HepG2 (cell line): ENCODE data around the gene SRSF4. TPM values are rescaled to one million over a fixed set of nuclear protein-coding genes. Genes with fewer than 3 reads are reported as not detected.

Experiments used
- ATAC-seq: fragments of 200-7000 bp; cut with Tn5 transposase; 3 replicates; pipeline ENCODE4 v1.9.1; 2020; ENCODE audit warnings: mild to moderate bottlenecking, moderate library complexity
- BruUV-seq: library from RNA; stranded (reverse); fragments of 400-500 nt; replicated peaks from 2 replicates; lab custom pipeline; 2021; lab: Mats Ljungman, UMichigan
- CTCF ChIA-PET: fragments of 300-600 bp; formaldehyde crosslinking; extraction: SDS; loops from one replicate; lab custom pipeline; 2021; ENCODE audit warnings: low total read pairs, inconsistent platforms, low intra/inter-chr PET ratio; lab: Yijun Ruan, JAX
- POLR2A ChIA-PET: fragments of 350-600 bp; sonication (Branson Sonifier 250); formaldehyde crosslinking; loops from one replicate; lab custom pipeline; 2020; ENCODE audit warnings: antibody characterized with exemption, inconsistent platforms; lab: Yijun Ruan, JAX
- DNase-seq: peaks from one replicate; pipeline ENCODE4 v3.0.0-alpha.2; 2015; ENCODE audit warnings: low spot score
- FAIRE-seq: peaks from 3 replicates; lab custom pipeline; 2011; peaks lifted over from hg19 to GRCh38; lab: Jason Lieb, UNC
- H2AFZ ChIP-seq: one replicate; pipeline ENCODE4 v1.6.1; 2011; ENCODE audit warnings: low read length, inconsistent platforms
- H3K27ac ChIP-seq: fragments of 300-600 bp; 3 replicates; pipeline ENCODE4 v1.8.0; 2011; ENCODE audit warnings: mixed run types, mild to moderate bottlenecking, mixed read lengths, low read length, inconsistent platforms; ENCODE audit not compliant: insufficient read depth; ENCODE audit errors: extremely low read length
- H3K27me3 ChIP-seq, 2 experiments: fragments of 200-600 bp in 1 of 2; 2 replicates in 1 of 2; 3 replicates in 1 of 2; pipeline versions ENCODE4 v1.6.0 to v1.8.0; 2011; ENCODE audit warnings: low read length in 2 of 2, mild to moderate bottlenecking in 2 of 2, moderate library complexity in 2 of 2, inconsistent platforms in 1 of 2; ENCODE audit not compliant: insufficient read depth in 2 of 2, control insufficient read depth in 1 of 2
- H3K36me3 ChIP-seq, 2 experiments: fragments of 200-600 bp in 1 of 2; replicated peaks in 1 of 2; 2 replicates in 1 of 2; 3 replicates in 1 of 2; pipeline versions ENCODE4 v1.5.1 to v1.8.0; 2011; ENCODE audit warnings: low read length in 2 of 2, inconsistent platforms in 1 of 2; ENCODE audit not compliant: insufficient read depth in 2 of 2, control insufficient read depth in 1 of 2
- H3K4me1 ChIP-seq: 2 replicates; pipeline ENCODE4 v1.5.1; 2012; ENCODE audit warnings: low read length, inconsistent platforms; ENCODE audit not compliant: insufficient read depth
- H3K4me2 ChIP-seq: 2 replicates; pipeline ENCODE4 v1.6.0; 2011; ENCODE audit warnings: low read depth, low read length, inconsistent platforms
- H3K4me3 ChIP-seq, 3 experiments: fragments of 200-600 bp in 1 of 3; sonication (generic), shearing (Covaris generic) in 1 of 3; replicated peaks in 1 of 3; 2 replicates each; pipeline ENCODE4 v1.5.1; 2011 to 2016; ENCODE audit warnings: low read length in 3 of 3, inconsistent platforms in 2 of 3, low read depth in 2 of 3, mild to moderate bottlenecking in 2 of 3, control low read depth in 1 of 3, mixed read lengths in 1 of 3; ENCODE audit not compliant: insufficient read depth in 1 of 3
- H3K79me2 ChIP-seq: one replicate; pipeline ENCODE4 v1.6.1; 2011; ENCODE audit warnings: low read length, inconsistent platforms; ENCODE audit not compliant: insufficient read depth
- H3K9ac ChIP-seq: 2 replicates; pipeline ENCODE4 v1.6.0; 2011; ENCODE audit warnings: mild to moderate bottlenecking, low read depth, low read length, inconsistent platforms; ENCODE audit not compliant: insufficient read depth
- H3K9me3 ChIP-seq: 2 replicates; pipeline ENCODE4 v1.5.1; 2012; ENCODE audit warnings: mild to moderate bottlenecking, low read length
- H4K20me1 ChIP-seq: 2 replicates; pipeline ENCODE4 v1.6.0; 2011; ENCODE audit warnings: inconsistent platforms, mild to moderate bottlenecking, low read length, moderate library complexity; ENCODE audit not compliant: insufficient read depth
- ASH2L ChIP-seq: fragments of 300-600, 200-600 bp; sonication (generic); IDR thresholded peaks from 2 replicates; pipeline ENCODE4 v1.7.0; 2017; ENCODE audit warnings: low read depth, mild to moderate bottlenecking, moderate library complexity, mixed read lengths, low read length; ENCODE audit not compliant: insufficient read length
- BCL6 ChIP-seq: IDR thresholded peaks from 2 replicates; pipeline ENCODE4 v1.6.1; 2016; ENCODE audit warnings: missing genetic modification reagents, missing compliant biosample characterization
- FOSL2 ChIP-seq: sonication (generic); formaldehyde crosslinking; IDR thresholded peaks from 2 replicates; pipeline ENCODE4 v1.4.0; 2020; ENCODE audit warnings: missing genetic modification reagents
- FOXA1 ChIP-seq, 2 experiments: fragments of 450-650 bp in 1 of 2; sonication (generic) in 1 of 2; formaldehyde crosslinking in 1 of 2; IDR thresholded peaks; 2 replicates each; pipeline versions ENCODE4 v1.4.0 to v1.6.1; 2016 to 2020; ENCODE audit warnings: missing genetic modification reagents in 1 of 2
- FOXM1 ChIP-seq: sonication (generic); formaldehyde crosslinking; IDR thresholded peaks from 2 replicates; pipeline ENCODE4 v1.5.0; 2020; ENCODE audit warnings: missing genetic modification reagents
- HNF4A ChIP-seq: sonication (generic); formaldehyde crosslinking; IDR thresholded peaks from 2 replicates; pipeline ENCODE4 v1.4.0; 2020; ENCODE audit warnings: missing genetic modification reagents
- KMT2A ChIP-seq: sonication (generic); formaldehyde crosslinking; IDR thresholded peaks from 2 replicates; pipeline ENCODE4 v1.4.0; 2020; ENCODE audit warnings: missing genetic modification reagents
- RORA ChIP-seq: sonication (generic); formaldehyde crosslinking; IDR thresholded peaks from 2 replicates; pipeline ENCODE4 v1.5.0; 2020; ENCODE audit warnings: mild to moderate bottlenecking, missing genetic modification reagents, moderate library complexity
- SRSF1 ChIP-seq: fragments of 200-400 bp; formaldehyde crosslinking; optimal IDR thresholded peaks from 2 replicates; pipeline ENCODE3; 2017; ENCODE audit warnings: mild to moderate bottlenecking, low read depth, low read length, moderate library complexity
- ZNF431 ChIP-seq: sonication (generic); formaldehyde crosslinking; IDR thresholded peaks from 2 replicates; pipeline ENCODE4 v1.9.0; 2022; ENCODE audit warnings: missing genetic modification reagents, low read depth, mild to moderate bottlenecking, borderline replicate concordance
- ZNF773 ChIP-seq: sonication (generic); formaldehyde crosslinking; IDR thresholded peaks from 2 replicates; pipeline ENCODE4 v1.4.0; 2020; ENCODE audit warnings: missing genetic modification reagents, borderline replicate concordance
- WGBS: methylation state at CpG from one replicate; pipeline ENCODE4 v1.1.6; 2017; ENCODE audit warnings: low lambda C conversion rate; 5-methylcytosine and 5-hydroxymethylcytosine counted together
- in situ Hi-C: cut with HindIII; loops from 2 replicates; pipeline ENCODE4 v1.10.0; 2017; ENCODE audit warnings: low pct_unique_long_range_greater_than_20kb; ENCODE audit not compliant: extremely low pct_ligation_motif_present
- intact Hi-C: fragments of 100-400 bp; cut with micrococcal nuclease; formaldehyde crosslinking; loops from one replicate; pipeline ENCODE4 v1.10.0; 2022; ENCODE audit not compliant: unreplicated experiment
- polyA plus RNA-seq, 8 experiments: library from polyadenylated mRNA; depleted of rRNA in 3 of 8; stranded (reverse) in 7 of 8; unstranded in 1 of 8; fragments of >200 nt; fragmentation: Illumina TruSeq in 4 of 8; extraction: Trizol in 4 of 8; gene quantifications; 2 replicates each; pipeline versions ENCODE4 v1.2.1 to v1.2.3, GENCODE V29; 2011 to 2016; ENCODE audit warnings: low read depth in 4 of 8, missing spikeins in 1 of 8, mixed read lengths in 1 of 8; ENCODE audit not compliant: insufficient read depth in 1 of 8
- total RNA-seq, 5 experiments: library from RNA; depleted of rRNA; stranded (reverse); fragments of >200 nt; fragmentation: Illumina TruSeq; extraction: Trizol; gene quantifications; 2 replicates each; pipeline ENCODE4 v1.2.3, GENCODE V29; 2016; ENCODE audit warnings: low read depth in 1 of 5
- TF ChIP-seq, protein P1 (sequence below): sonication (generic); formaldehyde crosslinking; IDR thresholded peaks from 2 replicates; pipeline ENCODE4 v1.4.0; 2020; ENCODE audit warnings: missing genetic modification reagents
- TF ChIP-seq, protein P2 (sequence below): IDR thresholded peaks from 2 replicates; pipeline ENCODE4 v1.6.1; 2012; ENCODE audit warnings: low read depth, low read length, improper control_type of control experiment
- TF ChIP-seq, protein P3 (sequence below): IDR thresholded peaks from 2 replicates; pipeline ENCODE4 v1.6.1; 2016; ENCODE audit warnings: low read depth
- TF ChIP-seq, protein P4 (sequence below): sonication (generic); formaldehyde crosslinking; IDR thresholded peaks from 2 replicates; pipeline ENCODE4 v1.8.0; 2022; ENCODE audit warnings: missing genetic modification reagents, mild to moderate bottlenecking, inconsistent platforms, borderline replicate concordance

The SRSF4 gene
- total and polyA plus RNA-seq, 2 of the 13 experiments (the other 11 are each of a cell fraction or from before 2014, with no cell fraction given): 37.7 to 50.9 TPM

DNA sequence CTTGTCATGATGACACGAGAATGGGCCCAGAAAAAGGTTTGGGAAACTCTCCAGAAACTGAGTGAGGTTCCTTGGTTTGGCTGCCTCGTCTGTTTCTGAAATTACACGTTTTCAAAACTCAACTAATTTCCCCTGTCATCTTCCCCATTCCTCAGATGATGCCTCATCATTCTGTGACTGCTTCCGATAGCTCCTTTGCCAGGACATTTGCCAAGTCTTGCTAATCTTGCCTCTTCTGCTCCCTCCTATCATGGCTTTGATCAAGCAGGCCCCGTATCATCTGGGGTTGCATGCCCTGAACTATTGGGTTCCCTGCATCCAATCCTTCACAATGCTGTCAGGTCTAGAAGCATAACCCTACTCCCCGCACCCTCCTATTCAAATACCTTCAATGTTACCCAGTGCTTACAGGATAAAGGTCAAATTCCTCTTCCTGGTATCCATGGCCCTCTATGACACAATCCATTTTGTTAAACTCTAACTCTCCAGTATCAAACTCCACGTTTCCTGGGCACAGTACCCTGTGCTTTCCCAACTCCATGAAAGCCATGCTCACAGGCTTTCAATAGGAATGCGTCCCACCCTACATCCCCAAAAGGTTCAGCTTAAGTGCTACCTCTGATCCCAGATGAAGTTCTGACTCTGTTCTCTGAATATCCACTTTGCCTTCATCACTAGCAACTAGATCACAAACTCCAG lies 35.8 kb downstream of the SRSF4 start:
- peak; percentile 96 for ATAC-seq
- H2AFZ ChIP-seq: no peak overlapping the region
- 20% methylated on average over 8 of the region's 8 CpGs for WGBS
- intact Hi-C loops: loop anchor here (1.0 kb wide), 2 partner anchors 22 to 51 kb away; no protein-coding TSS in a partner anchor
- no peaks in the 10 kb centered on the region for H3K27me3 ChIP-seq
- peaks cover 14 to 36% of the 10 kb centered on the region in 2 experiments for H3K36me3 ChIP-seq
- peaks cover 32% of the 10 kb centered on the region for H3K4me1 ChIP-seq
- no peaks in the 10 kb centered on the region for H4K20me1 ChIP-seq
- no peaks in the 10 kb centered on the region for H3K79me2 ChIP-seq
- H3K9me3 ChIP-seq: no peaks in the 10 kb centered on the region
- peak; percentile 92 for DNase-seq
- POLR2A ChIA-PET: interaction anchor here (1.5 to 3.2 kb wide), 2 partner anchors 21 to 36 kb away, joined by 5 to 13 read pairs; partner anchors contain the start of gene SRSF4
- H3K4me2 ChIP-seq: peak overlapping the region; percentile 63
- H3K9ac ChIP-seq: no peak overlapping the region
- no TSS peak for BruUV-seq
- CTCF ChIA-PET: no interaction called here
- H3K27ac ChIP-seq: peak overlapping the region; percentile 82
- peak; percentile 92 for FAIRE-seq
- no peak overlapping the region for H3K4me3 ChIP-seq
- in situ Hi-C loops: no loop called here
- TF ChIP-seq KMT2A (no peak), ZNF431 (CRISPR knock-in tag) (peak; percentile 26; the same call in 1 of the 2 replicates), FOXA1 (IDR thresholded peaks at IDR 0.05) (no peak), FOXA1 (CRISPR knock-in tag; IDR thresholded peaks at IDR 0.05) (peak; percentile 47), RORA (CRISPR knock-in tag) (no peak), ZNF773 (CRISPR knock-in tag) (no peak), BCL6 (peak; percentile 74), FOSL2 (CRISPR knock-in tag) (peak; percentile 50), HNF4A (CRISPR knock-in tag) (peak; percentile 93), SRSF1 (no peak), FOXM1 (CRISPR knock-in tag) (no peak), ASH2L (peak; percentile 63)
- TF ChIP-seq, protein P1, sequence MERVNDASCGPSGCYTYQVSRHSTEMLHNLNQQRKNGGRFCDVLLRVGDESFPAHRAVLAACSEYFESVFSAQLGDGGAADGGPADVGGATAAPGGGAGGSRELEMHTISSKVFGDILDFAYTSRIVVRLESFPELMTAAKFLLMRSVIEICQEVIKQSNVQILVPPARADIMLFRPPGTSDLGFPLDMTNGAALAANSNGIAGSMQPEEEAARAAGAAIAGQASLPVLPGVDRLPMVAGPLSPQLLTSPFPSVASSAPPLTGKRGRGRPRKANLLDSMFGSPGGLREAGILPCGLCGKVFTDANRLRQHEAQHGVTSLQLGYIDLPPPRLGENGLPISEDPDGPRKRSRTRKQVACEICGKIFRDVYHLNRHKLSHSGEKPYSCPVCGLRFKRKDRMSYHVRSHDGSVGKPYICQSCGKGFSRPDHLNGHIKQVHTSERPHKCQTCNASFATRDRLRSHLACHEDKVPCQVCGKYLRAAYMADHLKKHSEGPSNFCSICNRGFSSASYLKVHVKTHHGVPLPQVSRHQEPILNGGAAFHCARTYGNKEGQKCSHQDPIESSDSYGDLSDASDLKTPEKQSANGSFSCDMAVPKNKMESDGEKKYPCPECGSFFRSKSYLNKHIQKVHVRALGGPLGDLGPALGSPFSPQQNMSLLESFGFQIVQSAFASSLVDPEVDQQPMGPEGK (CRISPR knock-in tag): peak; percentile 63
- TF ChIP-seq, protein P2, sequence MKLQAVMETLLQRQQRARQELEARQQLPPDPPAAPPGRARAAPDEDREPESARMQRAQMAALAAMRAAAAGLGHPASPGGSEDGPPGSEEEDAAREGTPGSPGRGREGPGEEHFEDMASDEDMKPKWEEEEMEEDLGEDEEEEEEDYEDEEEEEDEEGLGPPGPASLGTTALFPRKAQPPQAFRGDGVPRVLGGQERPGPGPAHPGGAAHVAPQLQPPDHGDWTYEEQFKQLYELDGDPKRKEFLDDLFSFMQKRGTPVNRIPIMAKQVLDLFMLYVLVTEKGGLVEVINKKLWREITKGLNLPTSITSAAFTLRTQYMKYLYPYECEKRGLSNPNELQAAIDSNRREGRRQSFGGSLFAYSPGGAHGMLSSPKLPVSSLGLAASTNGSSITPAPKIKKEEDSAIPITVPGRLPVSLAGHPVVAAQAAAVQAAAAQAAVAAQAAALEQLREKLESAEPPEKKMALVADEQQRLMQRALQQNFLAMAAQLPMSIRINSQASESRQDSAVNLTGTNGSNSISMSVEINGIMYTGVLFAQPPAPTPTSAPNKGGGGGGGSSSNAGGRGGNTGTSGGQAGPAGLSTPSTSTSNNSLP: peak; percentile 85
- TF ChIP-seq, protein P3, sequence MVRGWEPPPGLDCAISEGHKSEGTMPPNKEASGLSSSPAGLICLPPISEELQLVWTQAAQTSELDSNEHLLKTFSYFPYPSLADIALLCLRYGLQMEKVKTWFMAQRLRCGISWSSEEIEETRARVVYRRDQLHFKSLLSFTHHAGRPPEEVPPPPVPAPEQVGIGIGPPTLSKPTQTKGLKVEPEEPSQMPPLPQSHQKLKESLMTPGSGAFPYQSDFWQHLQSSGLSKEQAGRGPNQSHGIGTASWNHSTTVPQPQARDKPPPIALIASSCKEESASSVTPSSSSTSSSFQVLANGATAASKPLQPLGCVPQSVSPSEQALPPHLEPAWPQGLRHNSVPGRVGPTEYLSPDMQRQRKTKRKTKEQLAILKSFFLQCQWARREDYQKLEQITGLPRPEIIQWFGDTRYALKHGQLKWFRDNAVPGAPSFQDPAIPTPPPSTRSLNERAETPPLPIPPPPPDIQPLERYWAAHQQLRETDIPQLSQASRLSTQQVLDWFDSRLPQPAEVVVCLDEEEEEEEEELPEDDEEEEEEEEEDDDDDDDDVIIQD: peak; percentile 72
- TF ChIP-seq, protein P4, sequence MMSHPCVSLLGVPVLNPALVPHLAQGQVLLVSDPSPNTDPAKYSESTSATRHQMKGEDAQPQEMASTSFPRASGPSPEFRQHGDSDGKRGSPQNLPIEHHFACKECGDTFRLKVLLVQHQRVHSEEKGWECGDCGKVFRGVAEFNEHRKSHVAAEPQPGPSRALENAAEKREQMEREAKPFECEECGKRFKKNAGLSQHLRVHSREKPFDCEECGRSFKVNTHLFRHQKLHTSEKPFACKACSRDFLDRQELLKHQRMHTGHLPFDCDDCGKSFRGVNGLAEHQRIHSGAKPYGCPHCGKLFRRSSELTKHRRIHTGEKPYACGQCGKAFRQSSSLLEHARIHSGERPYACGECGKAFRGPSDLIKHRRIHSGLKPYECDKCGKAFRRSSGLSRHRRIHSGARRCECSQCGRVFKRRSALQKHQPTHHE (CRISPR knock-in tag): no peak
